Thymus (tissue), 11 donors: ENCODE measurements around the gene CACNA1E. TPM values are rescaled to one million over a fixed set of nuclear protein-coding genes. Genes with fewer than 3 reads are reported as not detected.

Source experiments
- DNase-seq, 9 donors: peaks; one replicate each; pipeline ENCODE4 v3.0.0-alpha.2; 2013; ENCODE audit warnings: low spot score in 9 of 9, low read depth in 6 of 9, missing footprints in 1 of 9
- H3K27ac ChIP-seq, 2 donors: one replicate each; pipeline ENCODE4 v1.5.1; 2013; ENCODE audit warnings: control low read depth in 1 of 2, low read depth in 1 of 2, low read length in 1 of 2, mild to moderate bottlenecking in 1 of 2, moderate library complexity in 1 of 2
- H3K27me3 ChIP-seq, 2 donors: one replicate each; pipeline ENCODE4 v1.5.1; 2013; ENCODE audit warnings: low read length in 1 of 2; ENCODE audit not compliant: control insufficient read depth in 2 of 2, insufficient read depth in 1 of 2
- H3K36me3 ChIP-seq, 2 donors: one replicate each; pipeline ENCODE4 v1.5.1; 2013; ENCODE audit warnings: low read length in 1 of 2, mild to moderate bottlenecking in 1 of 2, moderate library complexity in 1 of 2; ENCODE audit not compliant: control insufficient read depth in 2 of 2, insufficient read depth in 2 of 2
- H3K4me1 ChIP-seq, 2 donors: one replicate each; pipeline ENCODE4 v1.5.1; 2013; ENCODE audit warnings: low read length in 2 of 2; ENCODE audit not compliant: control insufficient read depth in 2 of 2, insufficient read depth in 2 of 2
- H3K4me3 ChIP-seq, 2 donors: one replicate each; pipeline ENCODE4 v1.5.1; 2013; ENCODE audit warnings: low read length in 2 of 2, control low read depth in 1 of 2, mild to moderate bottlenecking in 1 of 2
- H3K9me3 ChIP-seq, 2 donors: one replicate each; pipeline ENCODE4 v1.5.1; 2013; ENCODE audit warnings: low read length in 1 of 2, mild to moderate bottlenecking in 1 of 2; ENCODE audit not compliant: control insufficient read depth in 2 of 2, insufficient read depth in 1 of 2
- WGBS: extraction: QIAGEN DNeasy Blood & Tissue Kit; methylation state at CpG from one replicate; pipeline ENCODE4 v1.1.7; 2013; 5-methylcytosine and 5-hydroxymethylcytosine counted together
- polyA plus RNA-seq: library from polyadenylated mRNA; stranded (reverse); fragments of 200-250 nt; gene quantifications from one replicate; pipeline ENCODE4 v1.2.3, GENCODE V29; 2013
- total RNA-seq: library from RNA; stranded (reverse); fragments of 120-200 nt; gene quantifications from one replicate; pipeline ENCODE4 v1.2.4, GENCODE V29; 2013
- donor health status: healthy.

Gene CACNA1E
- total and polyA plus RNA-seq, 2 donors: 0.05 to 0.09 TPM

DNA sequence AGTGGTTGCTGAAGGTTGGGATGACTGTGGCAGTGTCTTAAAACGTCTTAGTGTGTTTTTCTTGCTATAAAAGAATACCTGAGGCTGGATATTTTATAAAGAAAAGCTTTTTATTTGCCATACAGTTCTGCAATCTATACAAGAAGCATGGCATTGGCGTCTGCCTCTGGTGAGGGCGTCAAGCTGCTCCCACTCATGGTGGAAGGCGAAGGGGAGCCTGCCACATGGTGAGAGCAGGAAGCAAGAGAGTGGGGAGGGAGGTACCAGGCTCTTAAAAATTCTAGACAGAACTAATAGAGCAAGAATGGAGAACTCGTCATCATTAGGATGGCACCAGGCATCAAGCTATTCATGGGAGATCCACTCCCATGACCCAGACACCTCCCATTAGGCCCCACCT, 140.5 kb downstream of the CACNA1E start:
- Histone ChIP-seq H3K27me3 (no peaks in the 10 kb centered on the region), H3K27ac (no peak overlapping the region), H3K36me3 (no peaks in the 10 kb centered on the region), H3K4me3 (no peak overlapping the region), H3K4me1 (no peaks in the 10 kb centered on the region), H3K9me3 (no peaks in the 10 kb centered on the region)
- DNase-seq: no peak
- WGBS: 70% methylated on average over 5 of the region's 5 CpGs

DNA sequence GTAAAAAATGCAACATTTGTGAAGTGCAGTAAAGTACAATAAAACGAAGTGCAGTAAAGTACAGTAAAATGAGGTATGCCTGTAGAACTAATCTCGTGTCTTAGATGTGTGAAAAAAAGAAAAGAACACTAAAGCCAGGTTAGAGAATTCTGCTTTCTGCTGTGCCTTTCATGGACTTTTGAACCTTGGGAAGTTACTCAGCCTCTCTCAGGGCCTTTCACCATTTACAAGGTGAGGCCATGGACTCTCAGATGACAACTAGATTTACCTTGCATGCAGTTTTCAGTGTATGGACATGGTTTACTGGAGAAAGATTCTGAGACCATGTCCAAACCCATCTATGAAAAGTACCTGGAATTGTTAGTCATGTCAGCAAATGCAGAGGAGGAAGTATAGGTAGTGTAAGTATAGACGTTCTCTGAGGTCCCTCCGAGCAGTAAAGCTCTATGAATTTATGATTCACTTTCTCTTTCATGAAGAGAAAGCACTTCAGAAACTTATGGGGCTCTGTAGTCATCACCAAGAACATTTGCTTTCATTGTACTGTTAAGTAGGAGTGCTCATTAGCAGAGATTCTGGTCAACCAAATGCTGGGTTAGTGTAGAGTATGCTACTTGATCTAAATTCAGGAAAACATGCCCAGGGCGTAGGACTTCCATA, 143.1 kb downstream of the CACNA1E start:
- H3K4me3 ChIP-seq: no peak overlapping the region
- DNase-seq: no peak
- no peak overlapping the region for H3K27ac ChIP-seq
- no peaks in the 10 kb centered on the region for H3K27me3 ChIP-seq
- WGBS: 81% methylated on average over 5 of the region's 5 CpGs
- H3K36me3 ChIP-seq: no peaks in the 10 kb centered on the region
- H3K9me3 ChIP-seq: no peaks in the 10 kb centered on the region
- H3K4me1 ChIP-seq: no peaks in the 10 kb centered on the region

DNA sequence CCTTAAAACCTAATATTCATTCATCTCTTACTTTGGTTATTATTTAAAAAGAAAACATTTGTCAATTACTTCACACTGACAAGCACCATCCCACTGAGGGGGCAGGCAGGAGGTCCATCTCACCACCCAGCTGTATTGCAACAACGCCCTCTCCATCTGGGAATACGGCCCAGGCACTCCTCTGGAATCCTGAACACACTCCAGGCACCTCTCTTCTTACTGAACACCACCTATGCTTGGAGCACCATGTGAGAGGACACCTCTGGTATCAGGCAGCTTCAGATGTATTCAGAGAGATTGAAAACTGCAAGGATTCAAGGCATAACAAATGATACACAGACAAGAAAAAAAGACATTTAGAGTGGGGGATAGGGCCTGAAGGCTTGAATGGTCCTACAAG, 147.1 kb downstream of the CACNA1E start:
- 82% methylated on average over 2 of the region's 2 CpGs for WGBS
- H3K4me1 ChIP-seq: no peaks in the 10 kb centered on the region
- no peak overlapping the region for H3K4me3 ChIP-seq
- no peaks in the 10 kb centered on the region for H3K9me3 ChIP-seq
- no peaks in the 10 kb centered on the region for H3K27me3 ChIP-seq
- DNase-seq: no peak
- H3K36me3 ChIP-seq: no peaks in the 10 kb centered on the region
- H3K27ac ChIP-seq: no peak overlapping the region

DNA sequence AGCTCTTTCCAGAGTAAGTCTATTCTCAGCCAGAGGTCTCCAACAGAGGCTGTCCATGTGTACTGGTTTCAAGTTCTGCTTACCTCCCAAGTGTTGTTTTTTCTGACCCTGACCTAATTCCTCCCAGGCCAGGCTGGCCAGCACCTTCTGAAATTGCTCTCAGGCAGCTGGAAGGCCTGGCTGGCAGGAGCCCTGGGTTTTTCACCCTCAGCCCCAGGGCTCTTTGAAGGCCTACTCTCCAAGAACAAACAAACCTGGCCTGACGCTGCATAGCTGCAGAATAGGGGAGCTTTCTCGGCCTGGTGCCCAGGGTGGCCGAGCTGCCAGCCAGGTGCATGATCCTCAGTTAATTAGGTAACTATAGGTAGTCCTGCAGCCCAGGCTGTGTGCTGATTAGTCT, 147.5 kb downstream of the CACNA1E start:
- H3K4me1 ChIP-seq: no peaks in the 10 kb centered on the region
- no peak overlapping the region for H3K4me3 ChIP-seq
- no peaks in the 10 kb centered on the region for H3K9me3 ChIP-seq
- H3K27ac ChIP-seq: no peak overlapping the region
- no peaks in the 10 kb centered on the region for H3K27me3 ChIP-seq
- WGBS: 82% methylated on average over 3 of the region's 3 CpGs
- no peak for DNase-seq
- no peaks in the 10 kb centered on the region for H3K36me3 ChIP-seq

DNA sequence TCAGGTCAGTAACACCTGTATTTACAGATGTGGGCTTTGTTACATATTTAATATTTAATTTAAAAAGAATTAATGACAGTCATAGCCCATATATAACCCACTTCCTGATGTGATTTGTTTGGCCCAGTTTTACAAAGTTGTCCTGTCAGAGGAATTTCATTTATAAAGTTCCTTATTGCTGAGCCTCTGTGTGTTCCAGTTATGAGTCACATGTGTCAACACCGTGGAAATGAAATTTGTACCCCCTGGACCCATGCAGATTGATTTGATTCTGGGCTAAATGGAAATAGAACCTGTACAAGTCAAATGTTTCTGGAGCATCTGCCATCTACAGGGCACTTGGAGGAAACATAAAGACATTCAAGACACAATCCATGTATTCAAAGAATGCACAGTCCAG, 149.2 kb downstream of the CACNA1E start:
- Histone ChIP-seq H3K4me1 (no peaks in the 10 kb centered on the region), H3K27ac (no peak overlapping the region), H3K36me3 (no peaks in the 10 kb centered on the region), H3K4me3 (no peak overlapping the region), H3K27me3 (no peaks in the 10 kb centered on the region), H3K9me3 (no peaks in the 10 kb centered on the region)
- WGBS: 79% methylated on average over 1 of the region's 1 CpG
- no peak for DNase-seq

DNA sequence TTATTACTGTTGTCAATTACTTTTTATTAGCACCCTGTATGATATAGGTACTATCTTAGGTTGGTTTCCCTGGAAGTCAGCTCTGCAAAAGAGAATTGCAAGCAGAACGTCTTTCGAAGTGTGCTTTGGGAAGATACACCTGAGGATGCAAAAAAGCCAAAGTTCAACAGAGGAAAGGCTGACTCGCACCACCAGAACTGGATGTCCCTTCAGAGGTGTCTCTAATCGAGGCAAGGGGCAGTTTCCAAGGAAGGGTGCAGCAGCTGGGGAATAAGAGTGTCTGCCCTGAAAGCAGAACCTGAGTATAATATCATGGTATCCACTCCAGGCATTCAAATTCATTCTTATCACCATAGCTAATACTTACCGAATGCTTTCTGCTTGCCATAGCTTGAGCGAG, 149.6 kb downstream of the CACNA1E start:
- H3K27me3 ChIP-seq: no peaks in the 10 kb centered on the region
- no peaks in the 10 kb centered on the region for H3K4me1 ChIP-seq
- DNase-seq: no peak
- no peaks in the 10 kb centered on the region for H3K9me3 ChIP-seq
- WGBS: 90% methylated on average over 6 of the region's 6 CpGs
- no peak overlapping the region for H3K4me3 ChIP-seq
- no peak overlapping the region for H3K27ac ChIP-seq
- H3K36me3 ChIP-seq: no peaks in the 10 kb centered on the region

DNA sequence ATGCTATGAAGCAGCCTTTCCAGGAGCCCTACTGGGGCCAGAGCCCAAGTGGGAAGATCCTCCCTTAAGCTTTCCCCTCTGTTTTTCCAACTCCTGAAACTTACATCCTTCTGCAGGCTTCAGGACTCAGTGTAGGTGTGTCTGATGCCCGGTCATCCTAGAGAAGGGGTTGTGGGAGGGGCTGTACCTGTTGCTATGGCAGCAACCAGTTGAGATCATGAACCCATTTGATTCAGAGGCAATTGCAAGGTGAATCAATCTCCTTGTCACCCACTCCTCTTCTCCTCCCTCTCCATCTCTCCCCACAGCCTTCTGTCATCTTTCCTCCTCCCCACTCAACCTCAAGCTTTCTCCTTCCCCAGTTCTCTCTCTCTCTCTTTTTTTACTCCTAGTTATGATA, 151.8 kb downstream of the CACNA1E start:
- Histone ChIP-seq H3K36me3 (no peaks in the 10 kb centered on the region), H3K9me3 (no peaks in the 10 kb centered on the region), H3K4me1 (no peaks in the 10 kb centered on the region), H3K27me3 (no peaks in the 10 kb centered on the region), H3K4me3 (no peak overlapping the region), H3K27ac (no peak overlapping the region)
- WGBS: 67% methylated on average over 1 of the region's 1 CpG
- DNase-seq: no peak

DNA sequence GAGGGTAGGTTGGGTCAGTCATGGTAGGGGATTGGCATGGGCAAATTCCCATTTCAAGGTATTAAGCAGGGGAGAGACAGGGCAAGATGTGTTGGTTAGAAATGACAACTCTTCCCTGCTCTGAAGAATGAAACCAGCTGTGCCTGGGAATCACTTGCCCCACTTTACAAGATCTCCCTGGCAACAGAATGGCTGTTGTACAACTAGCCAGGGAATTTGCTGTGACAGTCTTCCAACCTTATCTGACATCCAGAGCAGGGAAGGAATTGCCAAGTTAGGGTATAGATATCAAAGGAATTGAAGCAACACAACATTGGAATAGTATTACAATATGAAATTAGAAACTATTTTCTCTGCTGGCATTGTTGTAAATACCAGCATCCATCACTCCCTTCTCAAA, 154.7 kb downstream of the CACNA1E start:
- no peak overlapping the region for H3K4me3 ChIP-seq
- H3K27ac ChIP-seq: no peak overlapping the region
- H3K27me3 ChIP-seq: no peaks in the 10 kb centered on the region
- H3K4me1 ChIP-seq: no peaks in the 10 kb centered on the region
- no peaks in the 10 kb centered on the region for H3K36me3 ChIP-seq
- H3K9me3 ChIP-seq: no peaks in the 10 kb centered on the region
- DNase-seq: no peak

DNA sequence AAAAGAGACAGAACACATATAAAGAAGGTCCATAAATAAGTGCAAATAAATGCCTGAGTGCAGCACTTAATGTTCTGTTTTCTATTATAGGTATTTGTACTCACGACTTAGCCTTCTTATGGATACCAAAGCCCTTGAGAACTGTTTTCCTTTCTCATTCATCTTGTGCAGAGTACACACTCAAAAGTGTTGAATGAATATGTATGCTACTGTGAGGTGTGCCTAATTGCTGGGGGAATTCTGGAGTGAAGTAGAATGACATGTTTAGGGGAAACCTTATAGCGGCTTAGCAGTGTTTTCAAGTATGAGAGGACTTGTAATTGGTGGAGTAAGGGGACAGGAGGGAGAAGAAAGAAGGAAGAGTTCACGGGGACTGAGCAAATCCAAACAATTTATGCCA, 157.6 kb downstream of the CACNA1E start:
- no peaks in the 10 kb centered on the region for H3K27me3 ChIP-seq
- 92% methylated on average over 3 of the region's 3 CpGs for WGBS
- DNase-seq: no peak
- no peaks in the 10 kb centered on the region for H3K36me3 ChIP-seq
- H3K4me3 ChIP-seq: no peak overlapping the region
- no peaks in the 10 kb centered on the region for H3K9me3 ChIP-seq
- H3K4me1 ChIP-seq: no peaks in the 10 kb centered on the region
- no peak overlapping the region for H3K27ac ChIP-seq

DNA sequence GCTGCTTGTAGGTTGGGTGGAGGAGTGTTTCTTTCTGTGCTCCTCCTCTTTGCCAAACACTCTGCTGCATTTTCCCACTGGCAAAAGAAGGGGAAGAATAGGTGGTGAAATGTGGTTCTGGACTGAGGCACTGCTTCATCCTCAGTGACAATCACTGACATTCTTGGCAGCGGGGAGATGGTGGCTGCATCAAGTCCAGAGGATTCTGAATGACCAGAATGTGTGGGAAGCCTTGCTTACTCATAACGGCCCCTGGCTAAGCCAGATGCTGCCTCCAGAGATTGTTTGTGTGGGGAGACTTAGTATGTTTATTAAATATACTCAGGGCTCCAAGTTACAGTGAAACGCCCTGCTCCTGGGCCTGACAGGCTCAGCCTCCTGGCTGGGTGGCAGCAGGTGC, 160.3 kb downstream of the CACNA1E start:
- DNase-seq: no peak
- H3K27me3 ChIP-seq: no peaks in the 10 kb centered on the region
- H3K9me3 ChIP-seq: no peaks in the 10 kb centered on the region
- WGBS: 79% methylated on average over 3 of the region's 3 CpGs
- no peaks in the 10 kb centered on the region for H3K4me1 ChIP-seq
- no peaks in the 10 kb centered on the region for H3K36me3 ChIP-seq
- no peak overlapping the region for H3K4me3 ChIP-seq
- no peak overlapping the region for H3K27ac ChIP-seq
